ENCODE measurements around the gene TREML1. TPM values are rescaled to one million over a fixed set of nuclear protein-coding genes. Genes with fewer than 3 reads are reported as not detected.

Gene TREML1
- total and polyA plus RNA-seq, 2 donors (not counting 1 experiment from before 2014, with no cell fraction given) = 0.07 TPM; not detected in 1

GRCh38 chr6:41194386-41194785, 40.2 kb upstream of the TREML1 start:
- Histone ChIP-seq H3K27ac (ENCODE audit: low read length in 2 of 2) (peak overlapping the region; percentile 44 to 94), H3K9me3 (ENCODE audit: control extremely low read depth in 1 of 3, control insufficient read depth in 2 of 3, insufficient read depth in 1 of 3, low read length in 2 of 3) (peaks cover 0 to 13% (median 8%) of the 10 kb centered on the region in 3 donors), H3K4me1 (ENCODE audit: control insufficient read depth in 2 of 2, insufficient read depth in 2 of 2, low read length in 2 of 2) (peaks cover 52 to 60% of the 10 kb centered on the region in 2 donors), H2AFZ (ENCODE audit: insufficient read depth, low read depth, low read length, poor library complexity, severe bottlenecking) (no peak overlapping the region), H3K79me2 (ENCODE audit: control insufficient read depth, insufficient read depth, low read length) (peaks cover 45% of the 10 kb centered on the region), H3K27me3 (replicated peaks in 1 of 4; ENCODE audit: control extremely low read depth in 1 of 4, control insufficient read depth in 3 of 4, insufficient read depth in 4 of 4, low read length in 3 of 4) (no peaks in the 10 kb centered on the region), H4K20me1 (ENCODE audit: control insufficient read depth, insufficient read depth, low read length, poor library complexity, severe bottlenecking) (peaks cover 40% of the 10 kb centered on the region), H3K4me2 (replicated peaks; ENCODE audit: low read depth, low read length, poor library complexity, severe bottlenecking) (peak overlapping the region; percentile 8), H3K36me3 (replicated peaks in 1 of 2; ENCODE audit: control extremely low read depth in 1 of 2, control insufficient read depth in 1 of 2, extremely low read depth in 1 of 2, insufficient read depth in 2 of 2, low read length in 1 of 2) (peaks cover 5 to 84% of the 10 kb centered on the region in 2 experiments), H3K4me3 (ENCODE audit: control extremely low read depth in 1 of 5, extremely low read depth in 1 of 5, insufficient read depth in 1 of 5, low read depth in 2 of 5, low read length in 4 of 5) (no peak overlapping the region), H3K9ac (ENCODE audit: low read length) (no peak overlapping the region)
- Mint-ChIP-seq H3K4me1 (peaks cover 74% of the 10 kb centered on the region), H3K27me3 (no peaks in the 10 kb centered on the region), H3K27ac (peak overlapping the region; percentile 78), H3K4me3 (no peak overlapping the region), H3K9me3 (ENCODE audit: insufficient read depth) (peaks cover 5% of the 10 kb centered on the region)
- TF ChIP-seq EZH2 (IDR thresholded peaks at IDR 0.05; ENCODE audit: borderline replicate concordance, insufficient read depth, low read depth, low read length, poor library complexity, severe bottlenecking) (no peak), CTCF (IDR thresholded peaks at IDR 0.05) (no peak)
- ChIA-PET POLR2A (no interaction called here), CTCF (no interaction called here)
- DNase-seq (no peak), ATAC-seq (ENCODE audit: low read depth) (no peak)
- 97% methylated on average over 3 of the region's 3 CpGs for WGBS (ENCODE audit: insufficient coverage)
- intact Hi-C loops (cut with micrococcal nuclease) = no loop called here

- Histone ChIP-seq H3K4me2 (replicated peaks; ENCODE audit: low read depth, low read length, poor library complexity, severe bottlenecking) (no peak overlapping the region), H3K27ac (ENCODE audit: low read length in 2 of 2) (peak overlapping the region; percentile 44 to 94), H3K79me2 (ENCODE audit: control insufficient read depth, insufficient read depth, low read length) (peaks cover 45% of the 10 kb centered on the region), H4K20me1 (ENCODE audit: control insufficient read depth, insufficient read depth, low read length, poor library complexity, severe bottlenecking) (peaks cover 40% of the 10 kb centered on the region), H3K36me3 (replicated peaks in 1 of 2; ENCODE audit: control extremely low read depth in 1 of 2, control insufficient read depth in 1 of 2, extremely low read depth in 1 of 2, insufficient read depth in 2 of 2, low read length in 1 of 2) (peaks cover 5 to 84% of the 10 kb centered on the region in 2 experiments), H3K4me3 (ENCODE audit: control extremely low read depth in 1 of 5, extremely low read depth in 1 of 5, insufficient read depth in 1 of 5, low read depth in 2 of 5, low read length in 4 of 5) (no peak overlapping the region), H3K4me1 (ENCODE audit: control insufficient read depth in 2 of 2, insufficient read depth in 2 of 2, low read length in 2 of 2) (peaks cover 47 to 56% of the 10 kb centered on the region in 2 donors), H3K9me3 (ENCODE audit: control extremely low read depth in 1 of 3, control insufficient read depth in 2 of 3, insufficient read depth in 1 of 3, low read length in 2 of 3) (peaks cover 0 to 13% (median 12%) of the 10 kb centered on the region in 3 donors), H3K27me3 (replicated peaks in 1 of 4; ENCODE audit: control extremely low read depth in 1 of 4, control insufficient read depth in 3 of 4, insufficient read depth in 4 of 4, low read length in 3 of 4) (no peaks in the 10 kb centered on the region), H2AFZ (ENCODE audit: insufficient read depth, low read depth, low read length, poor library complexity, severe bottlenecking) (no peak overlapping the region), H3K9ac (ENCODE audit: low read length) (no peak overlapping the region)
- H3K27me3 Mint-ChIP-seq = no peaks in the 10 kb centered on the region
- peaks cover 8% of the 10 kb centered on the region for H3K9me3 Mint-ChIP-seq (ENCODE audit: insufficient read depth)
- CTCF ChIA-PET = no interaction called here
- no peak for TF ChIP-seq EZH2 (IDR thresholded peaks at IDR 0.05; ENCODE audit: borderline replicate concordance, insufficient read depth, low read depth, low read length, poor library complexity, severe bottlenecking)
- no peak for TF ChIP-seq CTCF (IDR thresholded peaks at IDR 0.05)
- POLR2A ChIA-PET = no interaction called here
- no peak overlapping the region for H3K4me3 Mint-ChIP-seq
- WGBS (ENCODE audit: insufficient coverage) = 90% methylated on average over 2 of the region's 5 CpGs
- ATAC-seq (ENCODE audit: low read depth) = no peak
- peak overlapping the region; percentile 78 for H3K27ac Mint-ChIP-seq
- H3K4me1 Mint-ChIP-seq = peaks cover 72% of the 10 kb centered on the region
- DNase-seq = no peak
- intact Hi-C loops (cut with micrococcal nuclease) = no loop called here
These were observed 39.7 kb upstream of the TREML1 start for GRCh38 chr6:41193884-41194283.

Data from B cell (primary cell).